GM12864 (cell line): ENCODE data around the gene DENND5A.

Experiments
- DNase-seq: peaks from one replicate; pipeline ENCODE4 v3.0.0-alpha.2; 2011; ENCODE audit warnings: low read depth
- H3K4me3 ChIP-seq: 2 replicates; pipeline ENCODE4 v1.5.1; 2011; ENCODE audit warnings: mild to moderate bottlenecking, low read depth, low read length, control low read depth
- TF ChIP-seq, protein P1 (sequence below): IDR thresholded peaks from 2 replicates; pipeline ENCODE4 v1.5.1; 2011; ENCODE audit warnings: low read depth, mild to moderate bottlenecking, moderate library complexity, low read length, control low read depth, inconsistent platforms; ENCODE audit errors: missing control alignments

DENND5A gene

DNA sequence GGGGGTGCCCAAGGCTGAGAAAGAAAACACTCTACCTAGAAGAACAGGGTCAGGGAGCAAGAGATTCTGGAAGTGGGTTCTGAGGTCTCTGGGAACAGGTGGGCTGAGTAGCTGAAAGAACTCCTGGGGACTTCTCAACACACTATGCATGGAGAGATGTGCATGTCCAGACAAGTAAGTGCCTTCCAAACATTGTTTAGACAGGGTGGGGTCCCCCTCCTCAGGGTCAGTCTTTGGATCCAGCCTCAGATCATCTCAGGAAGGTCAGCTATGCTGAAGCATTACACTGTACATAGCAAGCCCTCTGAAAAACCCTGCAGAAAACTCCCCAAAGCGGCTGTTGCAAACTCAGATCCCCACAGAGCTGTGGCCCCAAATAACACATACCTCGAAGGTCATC lies 119.9 kb downstream of the DENND5A start:
- no peak for DNase-seq
- TF ChIP-seq, protein P1, sequence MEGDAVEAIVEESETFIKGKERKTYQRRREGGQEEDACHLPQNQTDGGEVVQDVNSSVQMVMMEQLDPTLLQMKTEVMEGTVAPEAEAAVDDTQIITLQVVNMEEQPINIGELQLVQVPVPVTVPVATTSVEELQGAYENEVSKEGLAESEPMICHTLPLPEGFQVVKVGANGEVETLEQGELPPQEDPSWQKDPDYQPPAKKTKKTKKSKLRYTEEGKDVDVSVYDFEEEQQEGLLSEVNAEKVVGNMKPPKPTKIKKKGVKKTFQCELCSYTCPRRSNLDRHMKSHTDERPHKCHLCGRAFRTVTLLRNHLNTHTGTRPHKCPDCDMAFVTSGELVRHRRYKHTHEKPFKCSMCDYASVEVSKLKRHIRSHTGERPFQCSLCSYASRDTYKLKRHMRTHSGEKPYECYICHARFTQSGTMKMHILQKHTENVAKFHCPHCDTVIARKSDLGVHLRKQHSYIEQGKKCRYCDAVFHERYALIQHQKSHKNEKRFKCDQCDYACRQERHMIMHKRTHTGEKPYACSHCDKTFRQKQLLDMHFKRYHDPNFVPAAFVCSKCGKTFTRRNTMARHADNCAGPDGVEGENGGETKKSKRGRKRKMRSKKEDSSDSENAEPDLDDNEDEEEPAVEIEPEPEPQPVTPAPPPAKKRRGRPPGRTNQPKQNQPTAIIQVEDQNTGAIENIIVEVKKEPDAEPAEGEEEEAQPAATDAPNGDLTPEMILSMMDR: no peak
- no peak overlapping the region for H3K4me3 ChIP-seq

DNA sequence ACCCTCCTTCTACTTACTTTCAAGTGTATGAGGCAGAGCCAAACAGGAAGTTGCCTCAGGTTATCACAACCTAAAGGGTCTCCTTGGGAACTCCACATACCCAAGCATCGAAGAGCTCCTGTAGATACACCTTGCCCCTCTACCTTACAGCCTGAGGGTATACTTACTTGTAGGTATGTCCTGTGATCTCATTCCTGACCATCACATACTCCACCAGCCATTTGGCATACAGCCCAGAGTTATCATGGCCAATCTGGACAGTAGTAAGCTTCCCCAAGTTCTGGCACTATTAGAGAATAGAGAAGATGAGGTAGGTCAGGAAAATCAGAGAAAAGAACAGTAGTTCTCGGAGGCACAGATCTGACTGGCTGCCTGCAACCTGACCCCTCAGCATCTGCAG lies 120.3 kb downstream of the DENND5A start:
- DNase-seq: no peak
- TF ChIP-seq, protein P1: no peak

DNA sequence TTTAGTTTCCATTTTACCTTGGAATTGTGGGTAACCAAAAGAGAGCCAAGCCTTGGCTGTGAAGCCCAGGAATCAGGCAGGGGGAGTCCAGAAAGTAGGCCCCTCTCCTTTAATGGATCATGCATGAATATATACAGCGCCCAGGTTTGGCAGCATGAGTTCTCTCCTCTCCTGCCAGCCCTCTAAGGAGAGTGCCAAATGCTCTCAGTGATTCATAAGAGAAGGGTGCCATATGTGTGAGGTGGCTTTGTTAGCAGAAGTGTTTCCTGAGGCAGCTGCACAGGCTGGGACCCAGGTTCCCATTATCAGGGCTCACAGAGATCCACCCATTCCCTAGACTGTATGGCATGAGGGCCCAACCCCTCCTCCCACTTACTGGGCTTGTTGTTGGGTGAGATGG lies 121.4 kb downstream of the DENND5A start:
- TF ChIP-seq, protein P1: no peak
- no peak overlapping the region for H3K4me3 ChIP-seq
- no peak for DNase-seq

More for the DNA sequence above, 120.3 kb downstream of the DENND5A start:
- no peak overlapping the region for H3K4me3 ChIP-seq

DNA sequence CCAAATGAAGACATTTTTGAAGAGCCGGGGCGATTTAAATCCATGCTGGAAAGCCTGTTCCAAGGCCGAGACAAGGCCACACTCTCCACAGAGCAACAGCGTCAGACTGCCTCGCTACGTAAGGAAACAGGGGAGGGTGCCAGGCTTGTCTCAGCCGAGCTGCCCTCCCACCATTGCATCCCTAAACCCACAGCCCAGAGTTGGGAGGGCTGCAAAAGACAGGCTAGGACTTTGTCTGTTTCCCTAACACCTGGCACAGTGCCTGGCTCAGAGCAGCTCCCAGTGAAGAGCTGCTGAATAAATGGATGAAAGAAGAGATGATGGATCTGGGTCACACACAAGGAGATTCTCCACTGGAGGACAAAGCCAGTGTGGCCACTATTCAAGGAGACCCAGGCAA lies 122.4 kb downstream of the DENND5A start:
- DNase-seq: no peak
- TF ChIP-seq, protein P1: no peak
- no peak overlapping the region for H3K4me3 ChIP-seq

DNA sequence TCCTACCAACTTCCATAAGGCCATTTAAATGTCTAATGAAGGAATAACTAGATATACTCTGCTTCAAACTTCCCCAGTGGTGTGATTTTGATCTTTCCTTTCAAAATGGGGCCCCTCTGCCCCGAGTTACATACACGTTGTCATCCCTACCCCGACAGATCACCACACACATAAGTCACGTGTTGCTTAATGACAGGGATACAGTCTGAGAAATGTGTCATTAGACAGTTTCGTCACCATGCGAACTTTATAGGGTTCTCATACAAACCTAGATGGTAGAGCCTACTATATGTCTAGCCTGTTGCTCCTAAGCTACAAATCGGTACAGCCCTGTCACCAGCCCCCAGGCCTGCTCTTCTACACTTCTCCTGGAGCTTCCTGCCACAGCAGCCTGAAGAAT lies 124.0 kb downstream of the DENND5A start:
- no peak overlapping the region for H3K4me3 ChIP-seq
- no peak for DNase-seq
- TF ChIP-seq, protein P1: no peak

DNA sequence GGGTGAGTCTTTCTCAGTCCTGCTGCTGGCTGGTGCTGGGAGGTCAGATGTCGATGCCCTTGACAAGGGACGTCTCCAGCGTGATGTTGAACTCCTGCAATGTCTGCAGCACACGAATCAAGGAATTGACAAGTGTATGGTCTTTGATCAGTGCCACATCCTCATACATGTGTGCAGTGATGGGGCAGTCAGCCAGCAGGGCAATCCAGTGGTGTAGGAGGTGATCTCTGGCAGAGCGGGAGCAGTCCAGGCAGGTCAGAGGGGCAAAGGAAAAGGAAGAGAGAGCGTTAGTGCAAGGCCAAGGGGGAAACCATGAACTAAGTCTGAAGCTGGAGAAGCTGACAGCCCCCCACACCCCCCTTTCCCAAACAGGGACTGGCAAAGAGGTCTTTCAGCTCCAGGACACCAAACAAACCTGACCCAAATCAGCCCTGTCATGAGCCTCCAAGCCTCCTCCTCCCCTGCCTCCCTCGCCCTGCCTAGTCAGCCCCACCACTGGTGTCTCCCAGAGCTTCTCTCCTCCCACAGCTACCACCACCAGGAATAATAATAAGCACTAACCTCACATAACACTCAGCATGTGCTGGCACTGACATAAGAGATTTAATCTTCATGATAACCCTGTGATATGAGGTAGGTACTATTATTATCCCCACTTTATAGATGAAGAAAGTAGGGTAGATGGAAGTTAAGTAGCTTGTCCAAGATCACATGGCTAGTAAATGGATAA lies 125.4 kb downstream of the DENND5A start:
- TF ChIP-seq, protein P1: no peak

More for the DNA sequence above, 125.4 kb downstream of the DENND5A start:
- H3K4me3 ChIP-seq: no peak overlapping the region
- DNase-seq: no peak
